NCI-H526 treated with DMSO at 0.1 percent for 48 hours (cell line): Measurements from ENCODE around the gene FARP1.
A peak's percentile ranks its signal among the peaks of the same experiment; 100 is the strongest.
"Not testable (repeated sequence)": the region's sequence is repeated elsewhere in the genome, so short reads cannot be mapped to it uniquely, and the experiment has no call there.

Experiments used
- DNase-seq: peaks from one replicate; lab custom pipeline; 2025; lab: John Stamatoyannopoulos, UW

The FARP1 gene

DNA sequence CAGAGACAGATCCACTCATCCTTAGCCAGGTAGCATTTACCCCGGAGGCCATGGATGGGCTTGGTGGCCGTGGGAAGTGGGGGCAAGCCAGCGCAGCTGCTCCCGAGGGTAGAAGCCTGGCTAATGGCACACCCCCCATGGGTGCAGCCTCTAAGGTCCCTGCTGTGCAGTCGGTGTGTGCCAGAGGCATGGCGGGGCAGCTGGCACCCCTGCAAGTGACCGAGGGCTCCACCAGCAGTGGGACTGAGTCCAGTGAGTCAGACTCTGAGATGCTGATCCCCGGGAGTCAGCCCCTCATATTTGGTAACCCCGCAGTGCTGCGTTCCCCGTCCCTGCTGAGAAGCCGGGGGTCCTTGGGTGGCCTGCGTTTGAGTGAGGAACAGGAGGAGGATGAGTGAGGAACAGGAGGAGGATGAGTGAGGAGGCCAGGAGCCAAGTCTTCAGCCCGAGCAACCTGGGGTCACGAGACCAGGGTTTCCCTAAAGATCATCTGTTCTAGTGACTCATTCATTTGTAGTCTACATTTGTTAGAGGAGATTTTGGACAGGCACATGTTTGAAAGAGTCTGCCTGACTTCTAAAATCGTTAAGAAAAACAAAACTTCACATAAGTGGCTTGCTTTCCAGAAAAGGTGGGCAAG, 253.3 kb downstream of the FARP1 start:
- no peak for DNase-seq

DNA sequence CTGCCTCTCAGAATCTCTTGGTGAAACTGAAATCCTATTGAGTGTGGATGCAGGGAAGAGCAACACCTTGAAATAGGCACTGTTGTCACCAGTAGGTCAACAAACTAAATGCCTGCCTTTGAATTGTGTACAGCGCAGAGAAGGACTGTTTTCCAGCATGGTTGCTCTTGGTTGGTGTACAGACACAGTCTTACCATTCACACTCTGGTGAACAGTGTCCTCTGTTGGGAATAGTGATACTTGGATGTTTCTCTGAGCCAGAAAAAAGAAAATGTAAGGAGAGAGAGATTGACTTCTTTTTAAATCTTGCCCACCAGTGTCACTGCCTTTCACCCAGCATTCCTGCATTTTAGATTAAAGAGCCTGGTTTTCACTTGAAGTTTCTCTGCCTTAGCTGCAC, 254.3 kb downstream of the FARP1 start:
- DNase-seq = no peak

DNA sequence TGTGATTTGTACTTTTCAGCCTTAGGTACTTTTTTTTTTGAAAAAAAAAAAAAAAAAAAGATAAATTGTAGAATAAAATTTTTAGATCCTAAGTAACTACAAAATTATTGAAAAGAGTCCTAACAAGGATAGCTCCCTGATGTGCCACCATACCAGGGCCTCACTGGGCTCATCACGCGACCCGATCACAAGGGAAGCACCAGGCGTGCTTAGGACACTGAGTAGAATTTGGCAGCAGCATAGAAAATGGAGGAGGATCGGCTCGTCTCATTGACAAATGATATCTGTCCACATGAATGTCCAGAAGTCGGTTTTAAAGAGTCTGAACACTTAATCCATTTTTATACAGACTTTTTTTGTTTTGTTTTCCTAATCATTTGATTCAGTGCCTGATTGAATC, 255.0 kb downstream of the FARP1 start:
- DNase-seq = no peak

DNA sequence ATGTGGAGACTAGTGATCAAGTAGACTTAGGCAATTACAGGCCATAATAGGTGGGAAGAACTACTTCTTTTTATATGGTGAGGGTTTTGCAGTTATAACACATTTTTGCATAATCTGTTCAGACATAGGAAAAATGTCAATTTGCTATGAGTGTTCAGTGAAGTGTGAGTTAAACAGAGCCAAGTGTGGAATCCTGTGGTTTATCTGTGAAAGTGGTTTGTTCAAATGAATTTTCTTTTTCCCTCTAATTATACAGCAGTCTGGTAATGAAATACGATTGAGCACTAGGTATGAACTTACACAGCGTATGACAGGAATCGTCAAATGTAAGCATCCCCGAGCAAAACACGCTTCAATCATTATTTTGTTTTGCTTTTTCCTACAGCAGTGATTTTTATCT, 255.7 kb downstream of the FARP1 start:
- no peak for DNase-seq

DNA sequence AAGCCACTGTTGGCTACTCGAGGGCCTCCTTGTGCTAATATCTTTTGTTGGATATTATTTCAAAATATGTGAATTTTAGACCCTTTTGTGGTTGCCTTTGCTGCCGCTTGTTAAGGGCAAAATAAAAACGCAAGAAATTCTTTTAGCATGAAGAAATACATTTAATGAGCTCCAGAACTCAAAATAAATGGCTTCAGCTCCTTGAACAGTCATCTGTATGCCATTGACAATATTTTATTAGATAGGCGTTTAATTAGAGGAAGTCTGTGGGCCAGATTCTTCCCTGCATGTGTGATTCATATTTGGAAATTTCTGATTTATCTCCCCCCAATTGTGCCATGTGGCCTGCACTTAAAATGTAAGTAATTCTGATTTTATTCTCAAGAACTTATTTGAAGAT, 256.9 kb downstream of the FARP1 start:
- DNase-seq = no peak

DNA sequence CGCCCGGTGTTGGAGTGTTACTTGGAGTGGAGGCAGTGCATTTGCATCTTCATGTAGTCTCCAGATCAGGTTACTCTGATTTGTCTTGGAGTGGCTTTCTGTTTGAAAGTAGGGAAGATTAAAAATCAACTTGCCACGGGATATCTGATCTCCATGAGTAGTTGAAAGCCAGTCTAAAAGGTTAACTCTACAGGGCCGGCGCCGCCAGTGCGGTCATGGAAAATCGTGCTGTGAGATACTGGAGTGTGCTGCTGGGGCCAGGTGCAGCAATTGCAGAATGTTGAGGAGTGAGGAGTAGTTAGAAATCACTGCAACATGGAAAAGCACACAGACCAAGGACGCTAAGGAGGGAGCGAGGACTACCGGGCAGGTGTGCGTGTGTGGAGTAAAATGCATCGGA, 259.0 kb downstream of the FARP1 start:
- DNase-seq = no peak

DNA sequence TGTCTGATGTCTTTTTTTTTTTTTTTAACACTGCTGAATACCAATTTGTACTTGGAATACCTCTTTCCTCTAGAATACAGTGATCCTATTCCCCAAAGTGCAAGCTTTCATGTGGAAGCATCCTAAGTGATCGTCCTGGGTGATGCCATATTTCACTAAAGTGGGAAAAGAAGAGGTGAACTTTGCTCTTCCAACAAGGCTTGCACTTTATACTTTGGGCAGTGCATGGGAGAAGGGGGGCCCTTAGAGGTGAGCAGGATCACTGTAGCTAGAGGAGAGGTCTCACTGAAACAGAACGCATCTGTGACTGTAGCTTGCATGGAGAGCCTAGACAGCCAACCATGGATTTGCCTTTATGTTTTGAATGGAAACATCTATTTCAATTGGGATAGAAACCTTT, 260.2 kb downstream of the FARP1 start:
- no peak for DNase-seq

DNA sequence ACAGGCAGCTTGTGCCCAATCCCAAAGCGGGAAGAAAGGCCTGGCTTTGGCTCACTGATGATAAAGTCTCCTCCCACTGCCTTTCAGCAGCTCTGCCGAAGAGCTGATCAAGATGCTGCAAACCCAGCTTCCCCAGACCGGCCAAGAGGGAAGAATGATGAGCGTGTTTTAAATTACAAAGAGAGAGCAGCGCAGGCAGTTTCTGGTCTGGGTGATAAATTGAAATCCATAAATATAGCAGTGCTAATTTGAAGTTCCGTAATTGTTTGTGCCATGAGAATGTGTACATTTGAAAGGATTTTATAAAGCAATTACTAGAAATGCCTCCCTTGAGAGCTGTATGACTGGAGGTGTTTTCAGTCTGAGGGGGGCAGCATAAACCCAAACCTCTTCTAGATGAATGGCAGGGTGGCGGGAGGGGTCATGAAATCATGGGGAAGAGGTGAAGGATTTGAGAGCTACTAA, 262.2 kb downstream of the FARP1 start:
- DNase-seq = no peak

DNA sequence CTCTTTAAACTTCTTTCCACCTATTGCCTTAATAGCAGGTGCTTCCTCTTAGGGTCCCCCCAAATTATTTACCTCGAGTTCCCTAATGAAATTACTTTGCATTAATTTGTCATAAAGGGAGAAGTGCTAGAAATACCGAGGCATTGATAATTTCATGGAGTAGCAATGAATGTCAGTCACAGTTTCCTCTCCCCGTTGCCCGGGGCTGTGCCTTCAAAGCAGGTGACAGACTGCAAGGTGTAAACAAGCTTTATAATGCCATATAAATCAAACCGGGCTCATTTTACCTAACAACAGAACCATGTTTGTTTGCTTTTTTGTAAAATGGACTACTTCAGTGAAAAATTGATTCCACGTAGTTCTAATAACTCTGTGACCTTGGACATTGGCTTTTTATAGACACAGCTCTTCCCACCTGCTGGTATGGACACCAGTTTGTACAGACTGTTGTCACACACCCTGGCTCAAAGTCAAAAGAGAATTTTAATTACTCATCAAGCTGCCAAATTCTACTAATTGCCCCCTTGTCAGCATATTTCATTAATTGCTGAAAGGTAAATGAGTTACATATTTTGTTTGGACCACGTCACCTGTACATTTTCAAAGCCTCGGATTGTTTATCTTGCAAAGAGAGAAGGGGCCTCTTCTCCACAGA, 262.9 kb downstream of the FARP1 start:
- no peak for DNase-seq

DNA sequence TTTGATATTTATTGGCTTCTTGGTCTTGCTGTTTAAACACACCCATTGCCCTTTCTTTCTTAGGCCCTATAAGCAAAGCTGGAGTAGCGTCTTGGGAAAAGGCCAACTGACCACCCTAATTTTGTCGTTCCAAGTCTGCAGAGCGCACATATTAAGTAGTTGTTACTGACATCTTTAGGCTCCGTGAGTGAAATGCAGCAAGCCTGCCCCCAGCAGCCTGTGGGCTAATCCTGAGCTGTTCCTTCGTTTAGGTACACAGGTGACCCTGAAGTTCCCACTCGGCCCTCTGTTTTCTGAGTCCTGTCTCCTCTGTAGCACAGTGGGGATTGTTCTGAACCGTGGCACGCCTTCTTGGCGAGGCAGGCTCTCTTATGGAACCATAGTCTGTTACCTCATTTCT, 263.5 kb downstream of the FARP1 start:
- no peak for DNase-seq

DNA sequence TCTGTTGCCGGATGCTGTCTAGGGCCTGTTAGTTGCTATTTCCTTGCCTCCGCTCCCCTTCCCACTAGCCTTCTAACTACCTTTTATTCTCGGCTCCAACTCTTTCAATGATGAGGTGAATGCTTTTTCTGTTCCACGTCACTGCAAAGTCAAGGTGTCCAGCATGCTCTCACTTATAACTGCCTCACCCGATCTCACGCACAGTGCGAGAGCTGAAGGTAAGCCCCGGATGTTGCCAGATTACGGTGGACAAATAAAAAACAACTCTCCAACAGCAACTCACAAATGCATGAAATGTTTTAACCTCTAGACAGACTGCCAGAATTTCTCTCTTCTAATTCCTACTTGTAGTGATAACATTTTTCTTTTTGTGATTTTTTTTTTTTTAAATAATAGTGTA, 264.1 kb downstream of the FARP1 start:
- DNase-seq = no peak

DNA sequence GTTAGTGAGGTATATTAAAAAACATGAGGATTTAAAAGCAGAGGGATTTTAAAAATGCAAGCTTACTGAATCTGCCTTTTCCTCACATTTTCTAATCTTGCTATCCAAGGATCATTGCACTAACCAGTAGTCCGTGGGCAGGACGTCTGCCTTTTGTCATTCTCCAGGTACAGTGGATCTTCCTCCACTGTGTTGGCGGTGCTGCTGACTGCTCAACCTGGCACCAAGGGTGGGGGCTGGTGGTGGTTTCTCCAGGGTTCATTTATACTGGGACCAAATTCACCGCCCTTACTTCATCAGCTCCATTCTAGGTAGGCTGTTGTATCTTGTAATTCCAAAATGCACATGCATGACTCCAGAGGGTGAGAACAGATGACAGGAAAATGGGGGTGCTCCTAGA, 264.7 kb downstream of the FARP1 start:
- DNase-seq = no peak

DNA sequence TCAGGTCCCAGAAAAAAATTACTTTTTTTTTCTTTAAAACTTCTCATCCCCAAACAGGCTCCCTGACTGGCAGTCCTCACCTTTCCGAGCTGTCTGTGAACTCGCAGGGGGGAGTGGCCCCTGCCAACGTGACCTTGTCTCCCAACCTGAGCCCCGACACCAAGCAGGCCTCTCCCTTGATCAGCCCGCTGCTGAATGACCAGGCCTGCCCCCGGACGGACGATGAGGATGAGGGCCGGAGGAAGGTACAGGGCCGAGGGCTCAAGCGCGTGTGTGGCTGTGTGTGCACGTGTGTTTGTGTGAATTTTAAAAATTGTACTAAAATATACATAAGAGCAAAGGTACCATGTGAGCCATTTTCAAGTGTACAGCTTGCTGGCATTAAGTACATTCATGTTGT, 266.4 kb downstream of the FARP1 start:
- no peak for DNase-seq

DNA sequence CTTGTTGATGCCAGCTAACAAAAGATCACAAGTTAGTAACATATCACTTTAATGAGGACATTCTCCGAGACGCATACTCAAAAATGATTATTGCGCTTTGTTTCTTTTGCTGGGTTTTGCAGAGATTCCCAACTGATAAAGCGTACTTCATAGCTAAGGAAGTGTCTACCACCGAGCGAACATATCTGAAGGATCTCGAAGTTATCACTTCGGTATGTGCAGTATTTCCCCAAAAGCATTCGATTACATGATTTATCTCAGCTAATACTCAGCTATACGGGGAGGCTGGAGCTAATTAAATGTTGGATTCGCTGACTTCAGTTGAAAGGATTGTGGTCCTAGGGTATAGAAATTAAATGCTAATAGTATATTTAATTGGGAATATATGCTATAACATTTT, 267.7 kb downstream of the FARP1 start:
- no peak for DNase-seq

DNA sequence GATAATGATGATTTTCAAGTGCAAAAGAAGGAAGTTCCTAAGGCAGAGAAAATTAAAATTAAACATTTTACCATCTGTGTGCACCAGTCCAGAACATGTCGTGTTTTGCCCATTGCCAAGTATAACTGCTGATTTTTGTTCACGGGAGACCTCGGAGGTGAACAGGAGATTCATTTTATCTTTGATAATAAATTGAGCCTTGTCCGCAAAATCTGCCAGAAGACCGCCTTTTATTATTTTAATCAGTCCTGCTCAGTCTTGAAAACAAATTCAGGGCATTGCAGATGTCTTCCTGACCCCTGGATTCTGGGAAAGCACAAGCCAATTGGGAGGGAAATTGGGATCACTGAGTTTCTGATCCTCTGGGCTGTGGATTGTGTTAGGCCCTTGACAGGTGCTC, 268.1 kb downstream of the FARP1 start:
- DNase-seq = no peak

DNA sequence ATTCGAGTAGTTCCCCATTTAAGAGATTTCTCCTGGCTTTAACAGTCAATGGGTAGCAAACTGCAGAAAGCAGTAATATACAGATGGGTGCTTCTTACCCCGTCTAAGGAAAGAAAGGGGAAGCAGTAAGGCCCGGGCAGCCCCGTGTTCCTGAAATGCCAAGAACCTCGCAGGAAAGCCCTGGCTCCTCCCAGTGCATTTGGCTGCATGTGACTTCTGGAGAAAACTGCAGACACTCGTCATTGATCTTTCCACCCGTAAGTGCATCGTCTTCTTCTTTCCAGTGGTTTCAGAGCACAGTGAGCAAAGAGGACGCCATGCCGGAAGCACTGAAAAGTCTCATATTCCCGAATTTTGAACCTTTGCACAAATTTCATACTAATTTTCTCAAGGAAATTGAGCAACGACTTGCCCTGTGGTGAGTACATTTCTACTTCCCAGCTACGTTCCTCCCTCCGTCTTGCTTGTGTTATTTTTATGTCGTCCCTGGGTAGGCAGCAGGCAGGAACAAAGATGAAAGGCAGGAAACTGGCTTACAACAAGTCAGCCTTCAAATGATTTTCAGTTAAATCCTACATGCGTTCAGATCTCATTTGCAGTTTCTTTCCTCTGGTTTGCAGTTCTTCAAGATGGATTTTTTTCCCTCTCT, 268.8 kb downstream of the FARP1 start:
- DNase-seq = no peak

DNA sequence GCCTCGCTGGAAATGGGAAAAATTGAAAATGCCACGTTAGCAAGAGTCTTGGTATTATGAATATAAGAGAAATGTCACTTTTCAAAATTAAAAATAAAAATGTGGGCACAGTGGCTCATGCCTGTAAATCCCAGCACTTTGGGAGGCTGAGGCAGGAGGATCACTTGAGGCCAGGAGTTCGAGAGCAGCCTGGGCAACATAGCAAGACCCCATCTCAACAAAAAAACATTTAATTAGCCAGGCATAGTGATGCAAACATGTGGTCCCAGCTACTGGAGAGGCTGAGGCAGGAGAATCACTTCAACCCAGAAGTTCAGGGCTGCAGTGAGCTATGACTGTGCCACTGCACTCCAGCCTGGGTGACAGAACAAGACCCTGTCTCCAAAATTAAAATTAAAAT, 270.4 kb downstream of the FARP1 start:
- not testable (repeated sequence) for DNase-seq

DNA sequence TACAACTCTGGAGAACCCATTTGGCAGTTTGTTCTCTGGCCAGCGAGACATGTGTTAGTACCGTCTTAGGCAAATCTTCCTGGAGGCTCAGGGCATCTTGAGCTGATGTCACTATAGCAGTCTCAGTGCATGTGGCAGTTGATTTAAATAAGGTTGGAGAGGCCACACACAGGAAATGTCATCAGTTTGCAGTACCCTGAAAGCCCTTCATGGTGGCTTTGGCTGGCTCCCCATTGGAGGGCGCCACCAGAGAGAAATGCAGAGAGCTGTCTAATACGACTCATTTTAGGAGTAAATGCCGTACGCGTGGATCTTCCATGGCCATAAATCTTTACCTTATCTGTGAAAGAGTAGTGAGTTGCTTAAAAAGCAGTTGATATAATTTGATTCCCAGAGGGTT, 270.9 kb downstream of the FARP1 start:
- DNase-seq = no peak

DNA sequence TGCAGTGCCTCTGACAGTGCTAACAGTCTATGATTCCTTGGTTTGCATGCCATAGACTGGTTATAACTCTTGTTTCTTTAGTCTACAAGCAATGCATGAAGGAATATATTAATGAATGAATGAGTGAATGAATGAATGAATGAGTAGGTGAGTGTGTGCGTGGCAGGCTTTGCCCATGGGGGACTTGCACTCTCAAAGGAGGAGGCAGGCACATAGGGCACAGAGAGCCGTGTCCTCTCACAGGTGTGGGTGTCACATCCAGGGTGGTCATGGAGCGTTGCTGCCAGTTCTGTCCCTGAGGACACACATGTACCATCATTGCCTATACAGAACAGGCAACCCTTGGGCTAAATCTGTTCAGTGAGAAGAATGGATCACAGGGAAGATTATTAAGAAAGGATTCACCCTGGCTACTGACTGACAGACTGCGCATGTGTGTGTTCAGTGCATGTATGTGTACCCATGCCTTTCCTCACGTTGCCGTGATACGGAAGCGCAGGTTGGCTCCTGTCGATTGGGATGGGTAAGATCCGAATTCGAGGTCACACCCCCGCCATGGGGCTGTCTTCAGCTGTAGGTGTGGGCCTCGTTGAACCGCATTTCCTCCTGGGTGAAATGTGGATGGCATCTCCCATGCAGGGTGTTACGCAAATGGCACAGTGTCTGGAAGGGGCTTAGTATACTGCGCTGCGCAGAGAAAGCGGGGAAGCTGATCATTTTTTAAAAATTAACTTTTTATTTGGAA, 272.6 kb downstream of the FARP1 start:
- no peak for DNase-seq

DNA sequence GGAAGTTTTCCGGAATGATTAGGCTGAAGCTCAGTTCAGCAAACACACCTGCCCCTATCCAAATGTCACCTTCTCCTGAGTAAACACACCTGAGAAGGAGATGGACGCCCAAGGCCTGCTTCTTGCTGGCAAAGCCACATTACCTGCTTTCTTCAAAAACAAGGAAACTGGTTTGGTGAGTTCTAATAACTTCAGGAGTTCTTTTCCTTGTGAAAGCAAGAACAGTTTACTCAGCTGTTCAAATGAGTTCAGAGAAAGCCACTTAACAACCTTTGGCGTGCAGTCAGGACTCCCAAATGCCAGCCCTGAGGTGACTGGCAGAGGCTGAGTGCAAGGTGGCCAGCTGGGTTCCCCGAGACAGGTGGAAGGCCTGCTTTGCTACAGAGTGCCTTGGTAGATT, 273.5 kb downstream of the FARP1 start:
- DNase-seq = peak; percentile 40

DNA sequence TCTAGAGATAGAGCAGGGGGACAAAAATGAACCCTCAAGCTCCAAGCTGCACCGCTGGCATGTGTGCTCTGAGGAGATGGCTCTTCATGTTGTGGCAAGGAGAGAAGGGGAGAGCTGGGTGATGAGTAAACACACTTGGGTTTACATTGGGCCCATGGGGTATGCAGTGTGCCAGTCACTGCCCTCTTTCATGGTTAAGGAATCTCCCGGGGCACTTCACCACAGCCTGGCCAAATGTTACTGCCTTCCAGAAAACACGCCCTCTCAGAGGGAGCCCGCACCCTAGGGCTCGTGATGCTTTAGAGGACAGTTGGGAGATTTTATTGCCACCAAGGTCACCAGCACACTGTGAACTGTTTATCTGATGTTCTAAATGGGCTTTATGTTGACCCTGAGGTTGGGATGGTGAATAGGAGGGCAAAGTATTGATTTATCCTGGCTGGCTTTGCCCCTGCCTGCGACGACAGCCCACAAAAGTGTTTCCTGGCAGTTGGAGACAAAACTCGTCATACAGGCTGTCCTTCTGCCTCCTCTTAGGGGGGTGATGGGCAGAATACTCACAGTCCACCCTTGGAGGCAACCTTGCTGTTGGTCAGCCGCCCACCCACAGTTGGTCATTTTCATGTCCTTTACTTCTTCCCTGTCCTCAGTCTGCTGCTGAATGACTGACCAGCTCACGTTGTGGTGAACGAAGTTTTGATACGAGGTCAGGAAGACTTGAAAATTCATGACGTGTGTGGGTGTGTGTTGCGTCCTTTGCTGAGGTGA, 277.1 kb downstream of the FARP1 start:
- no peak for DNase-seq

DNA sequence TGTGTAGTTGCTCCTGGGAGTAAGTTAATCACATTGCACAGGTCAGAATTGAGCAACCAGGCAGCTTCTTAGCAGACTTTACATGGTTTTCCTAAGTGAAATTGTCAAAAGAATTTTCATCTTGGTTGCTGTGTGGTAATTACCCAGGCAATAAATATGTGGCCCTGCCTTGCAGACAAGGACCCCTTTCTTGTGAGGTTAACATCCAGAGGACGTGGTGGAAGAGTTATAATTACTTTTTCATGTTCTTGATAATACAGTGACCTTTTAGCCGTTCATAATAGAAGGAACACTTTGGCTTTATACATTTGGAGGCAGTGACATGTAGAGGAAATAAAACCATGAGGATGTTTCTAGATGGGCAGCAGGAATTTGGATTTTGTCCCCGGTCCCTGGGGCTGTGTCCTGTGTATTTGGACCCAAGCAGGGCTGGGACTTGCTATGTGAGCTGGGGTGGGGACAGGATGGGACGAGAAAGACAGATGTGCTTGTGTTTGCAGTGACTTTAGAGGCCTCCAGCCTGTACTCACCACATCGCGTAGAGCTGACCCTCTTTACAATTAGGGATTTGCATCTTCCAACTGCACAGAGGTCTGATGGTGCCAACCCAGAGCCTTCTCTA, 277.8 kb downstream of the FARP1 start:
- DNase-seq = no peak
